Astrocyte (in vitro differentiated cells and primary cell): ENCODE results near the gene ANKRD34A. TPM values are rescaled to one million over a fixed set of nuclear protein-coding genes. Genes with fewer than 3 reads are reported as not detected.
A peak's percentile ranks its signal among the peaks of the same experiment; 100 is the strongest.

Experiments used
- DNase-seq: peaks from one replicate; pipeline ENCODE4 v3.0.0-alpha.2; 2010; ENCODE audit warnings: low read depth
- FAIRE-seq: peaks from 2 replicates; lab custom pipeline; 2011; peaks lifted over from hg19 to GRCh38; lab: Jason Lieb, UNC
- H2AFZ ChIP-seq: 2 replicates; pipeline ENCODE4 v1.6.0; 2012; ENCODE audit warnings: low read depth, low read length, inconsistent platforms
- H3K27ac ChIP-seq: 2 replicates; pipeline ENCODE4 v1.5.1; 2011; ENCODE audit warnings: low read depth, low read length, inconsistent platforms
- H3K27me3 ChIP-seq: 2 replicates; pipeline ENCODE4 v1.6.0; 2011; ENCODE audit warnings: low read length, inconsistent platforms; ENCODE audit not compliant: insufficient read depth
- H3K36me3 ChIP-seq: 2 replicates; pipeline ENCODE4 v1.5.1; 2011; ENCODE audit warnings: low read length, inconsistent platforms; ENCODE audit not compliant: insufficient read depth
- H3K4me1 ChIP-seq: 2 replicates; pipeline ENCODE4 v1.5.1; 2011; ENCODE audit warnings: low read length, inconsistent platforms; ENCODE audit not compliant: insufficient read depth
- H3K4me2 ChIP-seq: 2 replicates; pipeline ENCODE4 v1.6.0; 2012; ENCODE audit warnings: low read length, inconsistent platforms
- H3K4me3 ChIP-seq: 2 replicates; pipeline ENCODE4 v1.5.1; 2011; ENCODE audit warnings: low read depth, mild to moderate bottlenecking, low read length, inconsistent platforms; ENCODE audit not compliant: insufficient read depth
- H3K79me2 ChIP-seq: 2 replicates; pipeline ENCODE4 v1.6.0; 2012; ENCODE audit warnings: mild to moderate bottlenecking, low read length, inconsistent platforms; ENCODE audit not compliant: insufficient read depth
- H3K9ac ChIP-seq: 2 replicates; pipeline ENCODE4 v1.6.0; 2012; ENCODE audit warnings: mild to moderate bottlenecking, low read length, inconsistent platforms
- H3K9me3 ChIP-seq: 2 replicates; pipeline ENCODE4 v1.5.1; 2012; ENCODE audit warnings: low read depth, mild to moderate bottlenecking, low read length, inconsistent platforms; ENCODE audit not compliant: insufficient read depth
- H4K20me1 ChIP-seq: 2 replicates; pipeline ENCODE4 v1.6.0; 2012; ENCODE audit warnings: low read length, inconsistent platforms; ENCODE audit not compliant: insufficient read depth
- H3K27ac Mint-ChIP-seq: one replicate; pipeline ENCODE4 v1.8.0; 2021; ENCODE audit warnings: mild to moderate bottlenecking, mixed read lengths; ENCODE audit not compliant: unreplicated experiment
- H3K27me3 Mint-ChIP-seq: one replicate; pipeline ENCODE4 v1.8.0; 2021; ENCODE audit warnings: low read depth, mixed read lengths; ENCODE audit not compliant: unreplicated experiment
- H3K36me3 Mint-ChIP-seq: one replicate; pipeline ENCODE4 v1.8.0; 2021; ENCODE audit warnings: low read depth, mixed read lengths; ENCODE audit not compliant: unreplicated experiment
- H3K4me1 Mint-ChIP-seq: one replicate; pipeline ENCODE4 v1.8.0; 2021; ENCODE audit warnings: low read depth, mixed read lengths; ENCODE audit not compliant: unreplicated experiment
- H3K4me3 Mint-ChIP-seq: one replicate; pipeline ENCODE4 v1.8.0; 2021; ENCODE audit warnings: mild to moderate bottlenecking, moderate library complexity, mixed read lengths; ENCODE audit not compliant: unreplicated experiment
- H3K9me3 Mint-ChIP-seq: one replicate; pipeline ENCODE4 v1.8.0; 2021; ENCODE audit warnings: mild to moderate bottlenecking, mixed read lengths; ENCODE audit not compliant: unreplicated experiment
- EZH2 ChIP-seq: IDR thresholded peaks from 2 replicates; pipeline ENCODE4 v1.6.1; 2012; ENCODE audit warnings: mild to moderate bottlenecking, low read length, inconsistent platforms; ENCODE audit not compliant: insufficient read depth
- total RNA-seq: library from RNA; stranded (reverse); gene quantifications from 2 replicates; pipeline ENCODE4 v1.2.1, GENCODE V29; 2021
- TF ChIP-seq, protein P1 (sequence below): IDR thresholded peaks from 2 replicates; pipeline ENCODE4 v1.5.1; 2011; ENCODE audit warnings: low read depth, mild to moderate bottlenecking, inconsistent platforms, low read length, moderate library complexity; ENCODE audit not compliant: insufficient read depth

The ANKRD34A gene
- total RNA-seq, 1 donor from 2014 or later, result 5.8 TPM

DNA sequence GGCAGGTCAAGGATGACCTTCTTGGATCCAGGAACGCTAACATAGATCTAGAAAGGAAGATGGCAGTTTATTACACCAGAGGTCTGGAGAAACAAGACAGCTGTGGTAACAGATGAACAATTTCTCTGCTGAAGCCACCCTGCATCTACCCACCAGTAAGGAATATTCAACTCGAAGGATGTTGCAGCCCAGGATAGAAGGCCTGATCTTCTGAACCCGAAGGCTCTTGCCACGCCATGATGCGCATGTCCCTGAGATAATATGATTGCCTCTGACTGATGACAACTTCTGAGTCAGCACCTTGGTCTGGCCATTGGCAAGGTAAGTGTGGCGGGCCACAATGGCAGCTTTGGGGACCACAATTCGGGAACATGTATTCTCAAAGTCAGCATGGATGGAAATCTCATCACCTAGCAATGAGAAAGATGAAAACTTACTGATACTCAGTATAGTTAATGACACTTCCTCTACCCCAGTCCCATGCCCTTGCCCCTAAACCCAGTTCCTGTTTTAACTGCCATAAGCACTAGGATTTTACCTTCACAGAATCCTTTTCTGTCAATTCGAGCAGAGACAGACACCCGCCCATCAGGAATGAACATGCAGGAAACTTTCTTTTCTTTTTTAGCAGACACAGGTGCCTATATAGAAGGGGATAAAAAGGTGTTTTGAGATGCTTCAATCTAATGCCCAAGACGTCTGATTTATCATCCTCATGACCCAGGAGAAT is 30.2 kb upstream of the ANKRD34A start:
- H3K27me3 Mint-ChIP-seq, result no peaks in the 10 kb centered on the region
- H3K4me2 ChIP-seq, result peak overlapping the region; percentile 96
- TF ChIP-seq, protein P1, sequence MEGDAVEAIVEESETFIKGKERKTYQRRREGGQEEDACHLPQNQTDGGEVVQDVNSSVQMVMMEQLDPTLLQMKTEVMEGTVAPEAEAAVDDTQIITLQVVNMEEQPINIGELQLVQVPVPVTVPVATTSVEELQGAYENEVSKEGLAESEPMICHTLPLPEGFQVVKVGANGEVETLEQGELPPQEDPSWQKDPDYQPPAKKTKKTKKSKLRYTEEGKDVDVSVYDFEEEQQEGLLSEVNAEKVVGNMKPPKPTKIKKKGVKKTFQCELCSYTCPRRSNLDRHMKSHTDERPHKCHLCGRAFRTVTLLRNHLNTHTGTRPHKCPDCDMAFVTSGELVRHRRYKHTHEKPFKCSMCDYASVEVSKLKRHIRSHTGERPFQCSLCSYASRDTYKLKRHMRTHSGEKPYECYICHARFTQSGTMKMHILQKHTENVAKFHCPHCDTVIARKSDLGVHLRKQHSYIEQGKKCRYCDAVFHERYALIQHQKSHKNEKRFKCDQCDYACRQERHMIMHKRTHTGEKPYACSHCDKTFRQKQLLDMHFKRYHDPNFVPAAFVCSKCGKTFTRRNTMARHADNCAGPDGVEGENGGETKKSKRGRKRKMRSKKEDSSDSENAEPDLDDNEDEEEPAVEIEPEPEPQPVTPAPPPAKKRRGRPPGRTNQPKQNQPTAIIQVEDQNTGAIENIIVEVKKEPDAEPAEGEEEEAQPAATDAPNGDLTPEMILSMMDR, result no peak
- TF ChIP-seq EZH2, result no peak
- no peak overlapping the region for H3K27ac ChIP-seq
- H3K9me3 ChIP-seq, result no peaks in the 10 kb centered on the region
- H3K27ac Mint-ChIP-seq, result peak overlapping the region; percentile 54
- H3K4me3 Mint-ChIP-seq, result peak overlapping the region; percentile 100
- H3K9ac ChIP-seq, result peak overlapping the region; percentile 89
- DNase-seq (no peak), FAIRE-seq (no peak)
- no peaks in the 10 kb centered on the region for H3K27me3 ChIP-seq
- H4K20me1 ChIP-seq, result peaks cover 27% of the 10 kb centered on the region
- H3K36me3 Mint-ChIP-seq, result peaks cover 30% of the 10 kb centered on the region
- peaks cover 20% of the 10 kb centered on the region for H3K4me1 ChIP-seq
- no peaks in the 10 kb centered on the region for H3K9me3 Mint-ChIP-seq
- H3K4me3 ChIP-seq, result peak overlapping the region; percentile 98
- H2AFZ ChIP-seq, result no peak overlapping the region
- peaks cover 28% of the 10 kb centered on the region for H3K79me2 ChIP-seq
- H3K4me1 Mint-ChIP-seq, result peaks cover 17% of the 10 kb centered on the region
- H3K36me3 ChIP-seq, result peaks cover 23% of the 10 kb centered on the region

DNA sequence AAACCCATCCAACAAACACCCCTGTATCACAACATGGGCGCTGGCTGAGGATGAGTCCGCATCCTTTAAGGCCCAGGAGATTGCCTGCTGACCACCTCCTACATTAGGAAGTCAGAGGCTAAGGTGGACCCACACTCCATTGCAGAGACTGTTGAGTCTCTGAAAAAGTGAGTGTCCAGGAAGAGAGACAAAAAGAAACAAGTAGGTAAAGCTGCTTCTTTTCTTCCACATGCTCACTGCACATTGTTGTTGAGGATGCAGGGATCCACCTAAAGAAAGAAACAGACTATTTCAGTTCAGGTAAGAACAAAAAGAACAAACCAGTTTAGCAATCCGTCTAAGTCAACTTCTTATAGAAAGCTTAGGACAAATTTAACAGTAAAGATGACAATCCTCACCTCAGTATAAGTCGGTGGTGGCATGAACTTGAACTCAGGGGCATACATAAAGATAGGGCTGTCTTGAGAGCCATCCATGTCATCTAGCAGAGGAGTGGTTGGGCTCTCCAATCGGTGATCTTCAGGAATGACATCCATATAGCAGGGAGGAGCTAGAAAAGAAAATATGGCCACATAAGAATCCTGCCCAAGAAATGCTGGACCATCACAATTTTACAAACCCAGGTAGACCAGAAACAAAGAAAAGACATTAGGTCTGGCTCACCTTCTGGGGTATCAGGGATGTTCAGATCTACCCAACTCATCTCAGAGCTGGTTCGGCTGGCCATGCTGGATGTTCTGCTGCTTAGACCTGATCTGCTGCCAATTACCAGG is 29.4 kb upstream of the ANKRD34A start:
- Histone ChIP-seq H3K27ac (no peak overlapping the region), H3K36me3 (peaks cover 23% of the 10 kb centered on the region), H3K4me2 (peak overlapping the region; percentile 96), H2AFZ (no peak overlapping the region), H3K79me2 (peaks cover 28% of the 10 kb centered on the region), H3K9me3 (no peaks in the 10 kb centered on the region), H3K27me3 (no peaks in the 10 kb centered on the region), H3K4me1 (peaks cover 20% of the 10 kb centered on the region), H4K20me1 (peaks cover 27% of the 10 kb centered on the region), H3K4me3 (peak overlapping the region; percentile 98), H3K9ac (peak overlapping the region; percentile 89)
- no peaks in the 10 kb centered on the region for H3K9me3 Mint-ChIP-seq
- DNase-seq (no peak), FAIRE-seq (no peak)
- H3K4me3 Mint-ChIP-seq, result peak overlapping the region; percentile 100
- H3K4me1 Mint-ChIP-seq, result peaks cover 17% of the 10 kb centered on the region
- no peaks in the 10 kb centered on the region for H3K27me3 Mint-ChIP-seq
- peak overlapping the region; percentile 10 for H3K27ac Mint-ChIP-seq
- H3K36me3 Mint-ChIP-seq, result peaks cover 30% of the 10 kb centered on the region
- no peak for TF ChIP-seq EZH2
- TF ChIP-seq, protein P1, result no peak
